Sigmoid colon (tissue), 7 donors: ENCODE data around the gene TOMM70. TPM values are rescaled to one million over a fixed set of nuclear protein-coding genes. Genes with fewer than 3 reads are reported as not detected.

Source experiments
- polyA plus RNA-seq, 3 donors: library from polyadenylated mRNA; stranded (reverse); fragments of 200-250 nt; gene quantifications; one replicate each; pipeline ENCODE4 v1.2.3, GENCODE V29; 2013
- total RNA-seq, 4 donors: library from RNA; depleted of rRNA; stranded (reverse); fragments of >200 nt; gene quantifications; one replicate each; pipeline ENCODE4 v1.1.0, GENCODE V29; 2016
- donor health status: healthy with polysubstance abuse.
- donor health status: Bipolar disorder and iron deficiency.
- donor health status: healthy.

Gene TOMM70
- total and polyA plus RNA-seq, 7 donors = 17.4 to 54.9 (median 49.6) TPM

Other genes starting within 250 kb of the TOMM70 start
- gene TBC1D23, start 140.1 kb downstream of the TOMM70 start, total RNA-seq = 10 to 100 TPM; 31.3 to 34.9 (median 32.7) TPM
- gene TBC1D23, start 140.1 kb downstream of the TOMM70 start, polyA plus RNA-seq = 10 to 100 TPM; 16.0 to 28.9 (median 18.0) TPM
- gene NIT2, start 66.3 kb downstream of the TOMM70 start, total RNA-seq = 10 to 100 TPM; 17.5 to 28.2 (median 23.6) TPM
- 10 to 100 TPM; 12.0 to 22.0 (median 18.6) TPM for gene NIT2, start 66.3 kb downstream of the TOMM70 start, polyA plus RNA-seq
- gene LNP1, start 450 bp upstream of the TOMM70 start, total RNA-seq = 1 to 10 TPM; 2.2 to 3.6 (median 3.1) TPM
- 1 to 10 TPM in 2 of 3 donors, under 1 TPM in 1; 0.69 to 3.0 (median 1.5) TPM for gene LNP1, start 450 bp upstream of the TOMM70 start, polyA plus RNA-seq
- 10 to 100 TPM; 12.2 to 23.9 (median 15.7) TPM for gene TMEM45A, start 91.5 kb upstream of the TOMM70 start, total RNA-seq
- 1 to 10 TPM; 1.4 to 9.0 (median 6.3) TPM for gene TMEM45A, start 91.5 kb upstream of the TOMM70 start, polyA plus RNA-seq
- gene ADGRG7, start 208.5 kb upstream of the TOMM70 start, total RNA-seq = not detected
- 1 to 10 TPM; 1.2 to 7.4 (median 1.4) TPM for gene ADGRG7, start 208.5 kb upstream of the TOMM70 start, polyA plus RNA-seq